SK-N-SH (cell line): Measurements from ENCODE around the gene KRT36. TPM values are rescaled to one million over a fixed set of nuclear protein-coding genes. Genes with fewer than 3 reads are reported as not detected.

Source experiments
- CTCF ChIA-PET: fragments of 300-600, 350-600 bp; formaldehyde crosslinking; extraction: SDS; loops from one replicate; lab custom pipeline; 2021; lab: Yijun Ruan, JAX
- POLR2A ChIA-PET: fragments of 350-600 bp; sonication (Branson Sonifier 250); formaldehyde crosslinking; extraction: SDS; loops from one replicate; lab custom pipeline; 2020; ENCODE audit warnings: antibody characterized with exemption, inconsistent platforms; lab: Yijun Ruan, JAX
- DNase-seq: peaks from one replicate; pipeline ENCODE4 v3.0.0; 2012
- H2AFZ ChIP-seq: fragments of 200-600 bp; sonication (generic); 2 replicates; pipeline ENCODE4 v1.8.1; 2016; ENCODE audit warnings: antibody characterized with exemption, mild to moderate bottlenecking, low read depth
- H3F3A ChIP-seq: fragments of 200-600 bp; sonication (generic); replicated peaks from 2 replicates; pipeline ENCODE3; 2016; ENCODE audit warnings: antibody characterized with exemption, mild to moderate bottlenecking; ENCODE audit not compliant: insufficient read depth
- H3K27ac ChIP-seq, 2 experiments: fragments of 200-500 bp in 1 of 2; fragments of 200-600 bp in 1 of 2; sonication (Bioruptor generic) in 1 of 2; sonication (generic), shearing (Covaris generic) in 1 of 2; 2 replicates each; pipeline versions ENCODE4 v1.5.1 to v1.6.1; 2014 to 2016; ENCODE audit warnings: low read depth in 2 of 2, inconsistent platforms in 1 of 2, low read length in 1 of 2, mild to moderate bottlenecking in 1 of 2, mixed read lengths in 1 of 2
- H3K27me3 ChIP-seq: fragments of 200-600 bp; sonication (generic), shearing (Covaris generic); 2 replicates; pipeline ENCODE4 v1.6.1; 2016; ENCODE audit warnings: mixed run types; ENCODE audit not compliant: insufficient read depth
- H3K36me3 ChIP-seq, 2 experiments: fragments of 200-500 bp in 1 of 2; fragments of 200-600 bp in 1 of 2; sonication (Bioruptor generic) in 1 of 2; sonication (generic) in 1 of 2; replicated peaks in 1 of 2; 2 replicates each; pipeline versions ENCODE3 to v1.5.1; 2014 to 2016; ENCODE audit warnings: low read length in 1 of 2, mild to moderate bottlenecking in 1 of 2; ENCODE audit not compliant: insufficient read depth in 2 of 2, control insufficient read depth in 1 of 2
- H3K4me1 ChIP-seq, 2 experiments: fragments of 200-500 bp in 1 of 2; fragments of 200-600 bp in 1 of 2; sonication (Bioruptor generic) in 1 of 2; sonication (generic), shearing (Covaris generic) in 1 of 2; 2 replicates each; pipeline versions ENCODE4 v1.5.1 to v1.6.1; 2014 to 2016; ENCODE audit warnings: low read depth in 1 of 2, low read length in 1 of 2, mixed run types in 1 of 2; ENCODE audit not compliant: insufficient read depth in 2 of 2, control insufficient read depth in 1 of 2
- H3K4me2 ChIP-seq: fragments of 200-600 bp; sonication (generic), shearing (Covaris generic); 2 replicates; pipeline ENCODE4 v1.6.1; 2017; ENCODE audit warnings: mixed run types
- H3K4me3 ChIP-seq, 2 experiments: fragments of 200-500 bp in 1 of 2; fragments of 200-600 bp in 1 of 2; sonication (Bioruptor generic) in 1 of 2; sonication (generic), shearing (Covaris generic) in 1 of 2; 2 replicates each; pipeline versions ENCODE4 v1.5.1 to v1.8.1; 2014 to 2016; ENCODE audit warnings: low read depth in 2 of 2, inconsistent platforms in 1 of 2, low read length in 1 of 2, mild to moderate bottlenecking in 1 of 2, mixed read lengths in 1 of 2, moderate library complexity in 1 of 2
- H3K79me2 ChIP-seq: fragments of 200-600 bp; sonication (generic); 2 replicates; pipeline ENCODE4 v1.8.1; 2017; ENCODE audit warnings: mild to moderate bottlenecking; ENCODE audit not compliant: insufficient read depth
- H3K9ac ChIP-seq: fragments of 200-600 bp; sonication (generic); 2 replicates; pipeline ENCODE4 v1.6.1; 2017; ENCODE audit warnings: mixed run types
- H3K9me2 ChIP-seq: fragments of 200-600 bp; sonication (generic); 2 replicates; pipeline ENCODE4 v1.6.1; 2017; ENCODE audit warnings: mixed run types
- H3K9me3 ChIP-seq: fragments of 200-600 bp; sonication (generic); 2 replicates; pipeline ENCODE4 v1.6.1; 2017; ENCODE audit warnings: mixed run types, mild to moderate bottlenecking, moderate library complexity
- H4K20me1 ChIP-seq: fragments of 200-600 bp; sonication (generic); 2 replicates; pipeline ENCODE4 v1.6.1; 2017; ENCODE audit warnings: mild to moderate bottlenecking, mixed run types; ENCODE audit not compliant: insufficient read depth
- CHD2 ChIP-seq: fragments of 150-350 bp; IDR thresholded peaks from 2 replicates; pipeline ENCODE4 v1.6.1; 2018; ENCODE audit warnings: low read length; ENCODE audit not compliant: partially characterized antibody
- ELF1 ChIP-seq: IDR thresholded peaks from 2 replicates; pipeline ENCODE4 v1.4.0; 2012
- FOXJ3 ChIP-seq: sonication (generic); formaldehyde crosslinking; IDR thresholded peaks from 2 replicates; pipeline ENCODE4 v1.5.1; 2020; ENCODE audit warnings: mild to moderate bottlenecking, missing genetic modification reagents
- GABPA ChIP-seq: IDR thresholded peaks from 2 replicates; pipeline ENCODE4 v1.4.0; 2012; ENCODE audit warnings: low read depth, mild to moderate bottlenecking
- GATA2 ChIP-seq: sonication (generic); formaldehyde crosslinking; IDR thresholded peaks from 2 replicates; pipeline ENCODE4 v1.5.0; 2020; ENCODE audit warnings: mild to moderate bottlenecking, missing genetic modification reagents
- MEF2A ChIP-seq: IDR thresholded peaks from 2 replicates; pipeline ENCODE4 v1.4.0; 2012; ENCODE audit warnings: low read depth, borderline replicate concordance
- NFIC ChIP-seq: IDR thresholded peaks from 2 replicates; pipeline ENCODE4 v1.4.0; 2012; ENCODE audit warnings: borderline replicate concordance
- NRF1 ChIP-seq: IDR thresholded peaks from 2 replicates; pipeline ENCODE4 v1.6.1; 2012; ENCODE audit warnings: low read depth, mild to moderate bottlenecking, low read length
- RAD21 ChIP-seq: IDR thresholded peaks from 2 replicates; pipeline ENCODE4 v1.6.1; 2012; ENCODE audit warnings: mild to moderate bottlenecking, low read length
- RFX5 ChIP-seq: IDR thresholded peaks from 2 replicates; pipeline ENCODE4 v1.6.1; 2012; ENCODE audit warnings: mild to moderate bottlenecking, improper control_type of control experiment, low read length
- SIN3A ChIP-seq: IDR thresholded peaks from 2 replicates; pipeline ENCODE4 v1.6.1; 2012; ENCODE audit warnings: low read depth, mild to moderate bottlenecking, low read length, moderate library complexity, borderline replicate concordance
- SMC3 ChIP-seq: IDR thresholded peaks from 2 replicates; pipeline ENCODE4 v1.6.1; 2012; ENCODE audit warnings: low read depth, low read length, improper control_type of control experiment
- TEAD4 ChIP-seq: IDR thresholded peaks from 2 replicates; pipeline ENCODE4 v1.4.0; 2012; ENCODE audit warnings: mild to moderate bottlenecking, borderline replicate concordance; ENCODE audit not compliant: insufficient read depth
- WGBS: methylation state at CpG from one replicate; pipeline ENCODE4 v1.1.6; 2017; ENCODE audit warnings: low lambda C conversion rate; 5-methylcytosine and 5-hydroxymethylcytosine counted together
- polyA plus RNA-seq, 3 experiments: library from polyadenylated mRNA; depleted of rRNA; stranded (reverse); fragments of >200 nt; gene quantifications; 2 replicates each; pipeline ENCODE4 v1.2.3, GENCODE V29; 2012
- TF ChIP-seq, protein P1 (sequence below): IDR thresholded peaks from 2 replicates; pipeline ENCODE4 v1.6.1; 2012; ENCODE audit warnings: mild to moderate bottlenecking, low read depth, low read length, moderate library complexity
- TF ChIP-seq, protein P2 (sequence below): IDR thresholded peaks from 2 replicates; pipeline ENCODE4 v1.4.0; 2012; ENCODE audit warnings: low read depth
- TF ChIP-seq, protein P3 (sequence below): IDR thresholded peaks from 2 replicates; pipeline ENCODE4 v1.4.0; 2012; ENCODE audit warnings: low read depth, borderline replicate concordance
- TF ChIP-seq, protein P4 (sequence below): IDR thresholded peaks from 2 replicates; pipeline ENCODE4 v1.4.0; 2012; ENCODE audit warnings: low read depth, borderline replicate concordance

KRT36 gene
- polyA plus RNA-seq, 1 of the 3 experiments (the other 2 are of a cell fraction) = not detected

DNA sequence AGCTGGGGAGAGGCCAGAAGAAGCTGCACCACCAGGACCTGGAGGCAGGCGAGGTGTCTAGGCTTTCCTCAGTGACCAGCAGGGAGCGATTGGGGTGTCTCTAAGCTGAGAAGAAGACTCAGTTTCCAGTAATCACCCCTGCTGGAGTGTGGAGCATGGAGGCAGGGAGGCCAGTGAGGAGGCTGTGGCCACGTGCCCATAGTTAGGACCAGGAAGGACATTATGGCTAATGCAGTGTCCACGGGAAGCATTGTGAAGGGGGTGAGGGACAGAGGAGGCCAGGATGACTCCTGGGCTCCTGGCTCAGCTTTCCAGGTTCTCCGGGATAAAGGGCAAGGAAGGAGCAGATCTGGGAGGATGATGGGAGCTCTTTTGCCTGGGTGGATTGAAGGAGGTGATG, 10.0 kb upstream of the KRT36 start:
- ChIA-PET POLR2A (no interaction called here), CTCF (interaction anchor here (0.8 to 1.1 kb wide), 2 partner anchors 49 to 149 kb away, joined by 3 to 4 read pairs; no protein-coding TSS in a partner anchor)
- peak overlapping the region in 1 of 2 experiments; percentile 30; a peak in 2 of 4 replicates for H3K27ac ChIP-seq
- no peak for DNase-seq
- 0 out of 2 replicates have a peak overlapping the region, but pooled peaks have one; percentile 22 for H3K9ac ChIP-seq
- no peaks in the 10 kb centered on the region for H3K9me2 ChIP-seq
- peaks cover 3% of the 10 kb centered on the region for H3F3A ChIP-seq
- no peak overlapping the region for H2AFZ ChIP-seq
- TF ChIP-seq, protein P1, sequence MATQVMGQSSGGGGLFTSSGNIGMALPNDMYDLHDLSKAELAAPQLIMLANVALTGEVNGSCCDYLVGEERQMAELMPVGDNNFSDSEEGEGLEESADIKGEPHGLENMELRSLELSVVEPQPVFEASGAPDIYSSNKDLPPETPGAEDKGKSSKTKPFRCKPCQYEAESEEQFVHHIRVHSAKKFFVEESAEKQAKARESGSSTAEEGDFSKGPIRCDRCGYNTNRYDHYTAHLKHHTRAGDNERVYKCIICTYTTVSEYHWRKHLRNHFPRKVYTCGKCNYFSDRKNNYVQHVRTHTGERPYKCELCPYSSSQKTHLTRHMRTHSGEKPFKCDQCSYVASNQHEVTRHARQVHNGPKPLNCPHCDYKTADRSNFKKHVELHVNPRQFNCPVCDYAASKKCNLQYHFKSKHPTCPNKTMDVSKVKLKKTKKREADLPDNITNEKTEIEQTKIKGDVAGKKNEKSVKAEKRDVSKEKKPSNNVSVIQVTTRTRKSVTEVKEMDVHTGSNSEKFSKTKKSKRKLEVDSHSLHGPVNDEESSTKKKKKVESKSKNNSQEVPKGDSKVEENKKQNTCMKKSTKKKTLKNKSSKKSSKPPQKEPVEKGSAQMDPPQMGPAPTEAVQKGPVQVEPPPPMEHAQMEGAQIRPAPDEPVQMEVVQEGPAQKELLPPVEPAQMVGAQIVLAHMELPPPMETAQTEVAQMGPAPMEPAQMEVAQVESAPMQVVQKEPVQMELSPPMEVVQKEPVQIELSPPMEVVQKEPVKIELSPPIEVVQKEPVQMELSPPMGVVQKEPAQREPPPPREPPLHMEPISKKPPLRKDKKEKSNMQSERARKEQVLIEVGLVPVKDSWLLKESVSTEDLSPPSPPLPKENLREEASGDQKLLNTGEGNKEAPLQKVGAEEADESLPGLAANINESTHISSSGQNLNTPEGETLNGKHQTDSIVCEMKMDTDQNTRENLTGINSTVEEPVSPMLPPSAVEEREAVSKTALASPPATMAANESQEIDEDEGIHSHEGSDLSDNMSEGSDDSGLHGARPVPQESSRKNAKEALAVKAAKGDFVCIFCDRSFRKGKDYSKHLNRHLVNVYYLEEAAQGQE = no peak
- no peak for TF ChIP-seq NRF1
- TF ChIP-seq NFIC = no peak
- no peak for TF ChIP-seq GABPA
- no peak for TF ChIP-seq ELF1
- TF ChIP-seq SMC3 = no peak
- TF ChIP-seq, protein P2, sequence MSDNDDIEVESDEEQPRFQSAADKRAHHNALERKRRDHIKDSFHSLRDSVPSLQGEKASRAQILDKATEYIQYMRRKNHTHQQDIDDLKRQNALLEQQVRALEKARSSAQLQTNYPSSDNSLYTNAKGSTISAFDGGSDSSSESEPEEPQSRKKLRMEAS = no peak
- TF ChIP-seq TEAD4 = no peak
- H4K20me1 ChIP-seq = no peaks in the 10 kb centered on the region
- no peaks in the 10 kb centered on the region for H3K27me3 ChIP-seq
- no peak overlapping the region for H3K4me3 ChIP-seq
- no peaks in the 10 kb centered on the region for H3K36me3 ChIP-seq
- H3K79me2 ChIP-seq = no peaks in the 10 kb centered on the region
- 86% methylated on average over 5 of the region's 5 CpGs for WGBS
- H3K4me1 ChIP-seq = peaks cover 9 to 18% of the 10 kb centered on the region in 2 experiments; a peak in 3 of 4 replicates
- H3K9me3 ChIP-seq = no peaks in the 10 kb centered on the region
- H3K4me2 ChIP-seq = peak overlapping the region; percentile 59

DNA sequence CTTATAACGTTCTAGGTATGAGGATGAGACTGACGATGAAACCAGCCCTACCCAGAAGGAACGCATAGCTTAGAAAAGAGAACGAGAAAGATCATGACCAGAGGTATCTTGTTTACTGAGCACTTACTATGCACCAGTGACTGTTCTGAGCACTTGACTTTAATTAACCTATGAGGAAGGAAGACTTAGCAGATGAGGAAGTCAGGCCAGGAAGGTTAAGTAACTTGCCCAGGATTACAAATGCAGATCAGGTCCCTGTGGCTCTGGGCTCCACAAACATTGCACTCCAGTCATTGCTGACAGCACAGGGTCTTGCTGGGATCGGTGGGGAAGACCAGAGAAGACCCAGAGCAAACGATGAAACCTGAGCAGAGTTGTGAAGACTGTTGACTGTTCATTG, 8.6 kb upstream of the KRT36 start:
- ChIA-PET POLR2A (no interaction called here), CTCF (interaction anchor here (1.1 to 8.5 kb wide), 5 partner anchors 10 to 169 kb away, joined by 3 to 67 read pairs (median 5); no protein-coding TSS in a partner anchor)
- WGBS = 88% methylated on average over 6 of the region's 6 CpGs
- TF ChIP-seq RFX5 = no peak
- TF ChIP-seq, protein P3, sequence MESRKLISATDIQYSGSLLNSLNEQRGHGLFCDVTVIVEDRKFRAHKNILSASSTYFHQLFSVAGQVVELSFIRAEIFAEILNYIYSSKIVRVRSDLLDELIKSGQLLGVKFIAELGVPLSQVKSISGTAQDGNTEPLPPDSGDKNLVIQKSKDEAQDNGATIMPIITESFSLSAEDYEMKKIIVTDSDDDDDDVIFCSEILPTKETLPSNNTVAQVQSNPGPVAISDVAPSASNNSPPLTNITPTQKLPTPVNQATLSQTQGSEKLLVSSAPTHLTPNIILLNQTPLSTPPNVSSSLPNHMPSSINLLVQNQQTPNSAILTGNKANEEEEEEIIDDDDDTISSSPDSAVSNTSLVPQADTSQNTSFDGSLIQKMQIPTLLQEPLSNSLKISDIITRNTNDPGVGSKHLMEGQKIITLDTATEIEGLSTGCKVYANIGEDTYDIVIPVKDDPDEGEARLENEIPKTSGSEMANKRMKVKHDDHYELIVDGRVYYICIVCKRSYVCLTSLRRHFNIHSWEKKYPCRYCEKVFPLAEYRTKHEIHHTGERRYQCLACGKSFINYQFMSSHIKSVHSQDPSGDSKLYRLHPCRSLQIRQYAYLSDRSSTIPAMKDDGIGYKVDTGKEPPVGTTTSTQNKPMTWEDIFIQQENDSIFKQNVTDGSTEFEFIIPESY = no peak
- no peak for TF ChIP-seq GATA2 (CRISPR knock-in tag)
- TF ChIP-seq RAD21 = no peak
- no peak for TF ChIP-seq MEF2A
- TF ChIP-seq, protein P4, sequence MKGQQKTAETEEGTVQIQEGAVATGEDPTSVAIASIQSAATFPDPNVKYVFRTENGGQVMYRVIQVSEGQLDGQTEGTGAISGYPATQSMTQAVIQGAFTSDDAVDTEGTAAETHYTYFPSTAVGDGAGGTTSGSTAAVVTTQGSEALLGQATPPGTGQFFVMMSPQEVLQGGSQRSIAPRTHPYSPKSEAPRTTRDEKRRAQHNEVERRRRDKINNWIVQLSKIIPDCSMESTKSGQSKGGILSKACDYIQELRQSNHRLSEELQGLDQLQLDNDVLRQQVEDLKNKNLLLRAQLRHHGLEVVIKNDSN = no peak
- no peak for TF ChIP-seq SIN3A
- TF ChIP-seq, protein P1 = no peak
- no peak for TF ChIP-seq FOXJ3 (CRISPR knock-in tag)
- TF ChIP-seq CHD2 = no peak

More for the DNA sequence above, 8.6 kb upstream of the KRT36 start:
- Histone ChIP-seq H3K4me3 (no peak overlapping the region), H3K9me3 (no peaks in the 10 kb centered on the region), H3K9me2 (no peaks in the 10 kb centered on the region), H3K27me3 (no peaks in the 10 kb centered on the region), H3K4me2 (no peak overlapping the region), H3K4me1 (peaks cover 9 to 19% of the 10 kb centered on the region in 2 experiments; a peak in 3 of 4 replicates), H4K20me1 (no peaks in the 10 kb centered on the region), H3K36me3 (no peaks in the 10 kb centered on the region), H3K79me2 (no peaks in the 10 kb centered on the region), H3K9ac (no peak overlapping the region), H2AFZ (no peak overlapping the region), H3K27ac (no peak overlapping the region), H3F3A (no peaks in the 10 kb centered on the region)
- DNase-seq = no peak
